GM20000 (cell line): Measurements from ENCODE around the gene EFNB1.

Experiments
- DNase-seq: peaks from one replicate; pipeline ENCODE4 v3.0.0; 2012; ENCODE audit warnings: low spot score
- TF ChIP-seq, protein P1 (sequence below): IDR thresholded peaks from 2 replicates; pipeline ENCODE4 v1.5.1; 2012; ENCODE audit warnings: mild to moderate bottlenecking, control low read depth; ENCODE audit errors: extremely low read depth, missing control alignments

EFNB1 gene

DNA sequence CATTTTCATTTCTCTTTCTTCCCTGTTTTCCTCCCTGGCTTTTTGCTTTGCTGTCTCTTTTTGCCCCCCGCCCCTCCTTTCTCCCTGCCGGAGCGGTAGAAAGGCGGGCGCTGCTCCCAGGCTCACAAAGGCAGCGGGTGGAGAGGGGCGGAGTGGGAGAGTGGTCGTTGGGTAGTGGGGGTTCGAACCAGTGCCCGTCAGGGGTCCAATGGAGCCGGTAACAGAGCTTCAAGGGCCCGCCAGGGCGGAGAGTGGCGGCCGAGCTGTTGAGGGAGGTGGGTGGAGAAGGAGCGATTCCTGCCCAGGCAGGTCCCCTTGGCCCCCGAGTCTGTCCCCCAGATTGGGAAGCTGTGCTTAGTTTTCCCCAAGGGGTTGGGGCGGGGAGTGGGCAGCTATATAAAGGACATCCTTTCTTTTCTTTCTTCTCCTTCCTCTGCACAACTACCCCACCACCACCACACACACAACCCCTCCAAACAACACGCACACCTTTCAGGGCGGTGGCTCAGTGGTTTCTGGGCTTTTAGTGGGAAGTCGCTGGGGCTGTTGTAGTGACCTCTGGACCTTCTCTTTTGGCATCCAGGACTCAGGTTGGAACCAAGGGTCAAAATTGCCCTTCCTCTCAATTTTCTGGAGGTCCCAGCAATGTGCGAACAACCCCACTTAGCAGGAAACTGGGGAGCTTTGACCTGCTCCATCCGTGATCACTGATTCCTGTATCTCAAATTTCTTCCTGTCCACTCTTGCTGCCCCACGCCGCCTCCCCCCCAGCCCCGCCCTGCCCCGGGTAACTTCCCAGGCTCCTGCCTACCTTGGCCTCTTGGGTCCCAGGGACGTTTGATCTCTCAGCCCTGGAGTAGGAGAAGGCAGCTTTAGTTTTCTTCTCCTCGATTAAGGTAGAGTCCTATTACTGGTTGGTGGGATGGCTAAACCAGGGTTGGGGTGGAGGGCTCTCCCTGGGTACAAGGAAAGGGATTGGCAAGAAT, 1.9 kb downstream of the EFNB1 start:
- no peak for DNase-seq
- TF ChIP-seq, protein P1, sequence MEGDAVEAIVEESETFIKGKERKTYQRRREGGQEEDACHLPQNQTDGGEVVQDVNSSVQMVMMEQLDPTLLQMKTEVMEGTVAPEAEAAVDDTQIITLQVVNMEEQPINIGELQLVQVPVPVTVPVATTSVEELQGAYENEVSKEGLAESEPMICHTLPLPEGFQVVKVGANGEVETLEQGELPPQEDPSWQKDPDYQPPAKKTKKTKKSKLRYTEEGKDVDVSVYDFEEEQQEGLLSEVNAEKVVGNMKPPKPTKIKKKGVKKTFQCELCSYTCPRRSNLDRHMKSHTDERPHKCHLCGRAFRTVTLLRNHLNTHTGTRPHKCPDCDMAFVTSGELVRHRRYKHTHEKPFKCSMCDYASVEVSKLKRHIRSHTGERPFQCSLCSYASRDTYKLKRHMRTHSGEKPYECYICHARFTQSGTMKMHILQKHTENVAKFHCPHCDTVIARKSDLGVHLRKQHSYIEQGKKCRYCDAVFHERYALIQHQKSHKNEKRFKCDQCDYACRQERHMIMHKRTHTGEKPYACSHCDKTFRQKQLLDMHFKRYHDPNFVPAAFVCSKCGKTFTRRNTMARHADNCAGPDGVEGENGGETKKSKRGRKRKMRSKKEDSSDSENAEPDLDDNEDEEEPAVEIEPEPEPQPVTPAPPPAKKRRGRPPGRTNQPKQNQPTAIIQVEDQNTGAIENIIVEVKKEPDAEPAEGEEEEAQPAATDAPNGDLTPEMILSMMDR: no peak

- TF ChIP-seq, protein P1: no peak
- DNase-seq: no peak
These were observed 2.7 kb downstream of the EFNB1 start for GRCh38 chrX:68831405-68832100.

- peak; percentile 51 for DNase-seq
- TF ChIP-seq, protein P1: no peak
These were observed 3.2 kb downstream of the EFNB1 start for GRCh38 chrX:68832101-68832416.

GRCh38 chrX:68832516-68833447, 4.0 kb downstream of the EFNB1 start:
- DNase-seq: no peak
- TF ChIP-seq, protein P1: no peak

DNA sequence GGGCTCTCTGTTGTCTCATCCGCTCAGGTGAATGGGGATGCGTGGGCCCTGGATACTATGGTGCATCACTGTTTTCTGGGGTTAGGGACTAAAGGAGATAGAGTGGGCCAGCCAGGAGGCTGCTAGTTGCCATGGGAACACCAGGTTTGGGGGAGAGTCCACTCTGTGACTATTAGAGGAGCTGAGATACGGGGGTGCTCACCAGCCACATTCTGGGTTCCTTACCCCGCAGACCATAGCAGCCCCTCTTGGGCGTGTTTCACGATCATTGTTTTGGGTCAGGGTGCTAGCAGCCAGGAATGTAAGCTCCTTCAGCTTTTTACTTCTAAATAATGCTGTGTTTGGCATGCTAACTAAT, 4.6 kb downstream of the EFNB1 start:
- DNase-seq: no peak
- TF ChIP-seq, protein P1: no peak

DNA sequence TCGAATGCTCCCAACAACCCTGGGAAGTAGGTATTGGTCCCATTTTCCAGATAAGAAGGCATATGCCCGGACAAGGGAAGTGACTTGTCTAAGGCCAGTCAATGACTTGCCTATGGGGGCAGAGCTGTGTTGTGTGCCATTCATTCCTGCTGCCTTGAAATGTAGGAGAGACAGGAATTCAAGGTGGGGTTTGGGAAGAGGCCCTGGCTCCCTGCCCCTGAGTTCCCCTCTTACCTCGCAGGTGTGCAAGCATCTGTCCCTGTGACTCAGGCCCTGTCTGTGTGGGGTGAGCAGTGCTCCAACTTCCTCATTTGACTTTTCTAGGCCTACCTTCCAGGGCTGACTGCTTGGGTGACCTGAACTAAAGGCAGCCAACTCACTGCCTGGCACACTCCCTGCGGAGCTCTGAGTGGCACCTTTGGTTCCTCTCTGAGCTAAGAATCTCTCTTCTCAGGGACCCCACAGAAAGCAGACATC, 5.1 kb downstream of the EFNB1 start:
- TF ChIP-seq, protein P1: no peak
- no peak for DNase-seq
